Measurements from ENCODE around the gene ZNF792.
"Not testable (repeated sequence)": the region's sequence is repeated elsewhere in the genome, so short reads cannot be mapped to it uniquely, and the experiment has no call there.

ZNF792 gene

GRCh38 chr19:34963573-34964406 lies at the start of gene ZNF792:
Gene ZNF792 (minus strand): TSS chr19:34964229. CDS start chr19:34963662, 567 bp downstream.
- DNase-seq, result peak; percentile 16 to 31 (median 19)

DNA sequence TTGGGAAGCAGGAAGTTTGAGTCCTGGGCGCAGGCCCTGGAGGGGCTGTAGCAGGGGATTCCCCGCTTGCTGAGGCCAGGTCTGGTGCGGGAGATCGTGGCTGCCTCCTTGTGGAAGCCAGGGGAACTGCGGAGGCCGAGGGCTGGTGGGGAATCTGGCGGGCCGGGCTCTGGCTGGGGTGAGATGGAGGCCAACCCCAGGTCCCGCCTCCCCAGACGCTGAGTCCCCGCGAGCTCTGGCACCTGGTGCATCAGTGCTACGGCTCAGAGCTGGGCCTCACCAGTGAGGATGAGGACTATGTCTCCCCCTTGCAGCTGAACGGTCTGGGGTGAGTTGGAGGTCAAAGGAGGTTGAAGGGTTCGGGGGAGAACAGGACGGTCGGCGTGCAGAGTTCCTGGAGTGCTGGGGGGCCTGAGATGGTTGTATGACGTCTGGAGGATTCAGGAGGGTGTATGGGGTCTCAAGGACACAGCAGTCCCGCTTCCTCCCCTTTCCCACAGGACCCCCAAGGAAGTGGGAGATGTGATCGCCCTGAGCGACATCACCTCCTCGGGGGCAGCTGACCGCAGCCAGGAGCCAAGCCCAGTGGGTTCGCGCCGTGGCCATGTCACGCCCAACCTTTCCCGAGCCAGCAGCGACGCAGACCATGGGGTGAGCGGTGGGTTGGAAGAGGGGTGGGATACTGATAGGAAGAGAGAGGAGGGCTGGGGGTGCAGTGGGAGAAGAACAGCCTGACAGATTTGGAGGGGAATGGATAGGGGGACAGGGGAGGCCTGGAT lies 49.2 kb upstream of the ZNF792 start:
- peak; percentile 56 to 71 (median 60) for DNase-seq

GRCh38 chr19:35011737-35012682 lies 48.0 kb upstream of the ZNF792 start:
- DNase-seq, result no peak

DNA sequence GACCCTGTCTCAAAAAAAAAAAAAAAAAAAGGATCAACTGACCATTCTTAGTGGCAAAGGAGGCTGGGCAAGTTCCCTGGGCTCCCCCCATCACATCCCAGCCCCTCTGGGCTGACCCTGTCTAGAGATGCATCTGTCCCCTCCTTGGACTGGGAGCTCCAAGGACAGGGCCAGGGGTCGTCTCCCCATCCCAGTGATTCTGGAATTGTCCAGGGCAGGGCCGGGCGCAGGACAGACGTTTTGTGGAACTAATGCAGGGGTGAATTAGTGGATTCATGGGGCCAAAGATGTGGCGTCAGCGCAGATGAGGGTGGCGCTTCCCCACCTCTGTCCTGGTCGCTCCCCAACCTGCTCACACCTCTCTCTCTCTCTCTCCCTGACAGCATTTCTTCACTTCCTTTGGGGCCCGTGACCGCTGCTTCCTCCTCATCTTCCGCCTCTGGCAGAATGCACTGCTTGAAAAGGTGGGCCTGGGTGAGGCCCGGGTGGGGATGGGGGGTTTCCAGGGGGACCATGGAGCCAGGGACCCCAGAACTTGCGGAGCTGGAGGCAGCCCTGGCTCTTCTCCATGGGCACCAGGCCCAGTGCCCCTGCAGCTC lies 47.2 kb upstream of the ZNF792 start:
- no peak for DNase-seq

DNA sequence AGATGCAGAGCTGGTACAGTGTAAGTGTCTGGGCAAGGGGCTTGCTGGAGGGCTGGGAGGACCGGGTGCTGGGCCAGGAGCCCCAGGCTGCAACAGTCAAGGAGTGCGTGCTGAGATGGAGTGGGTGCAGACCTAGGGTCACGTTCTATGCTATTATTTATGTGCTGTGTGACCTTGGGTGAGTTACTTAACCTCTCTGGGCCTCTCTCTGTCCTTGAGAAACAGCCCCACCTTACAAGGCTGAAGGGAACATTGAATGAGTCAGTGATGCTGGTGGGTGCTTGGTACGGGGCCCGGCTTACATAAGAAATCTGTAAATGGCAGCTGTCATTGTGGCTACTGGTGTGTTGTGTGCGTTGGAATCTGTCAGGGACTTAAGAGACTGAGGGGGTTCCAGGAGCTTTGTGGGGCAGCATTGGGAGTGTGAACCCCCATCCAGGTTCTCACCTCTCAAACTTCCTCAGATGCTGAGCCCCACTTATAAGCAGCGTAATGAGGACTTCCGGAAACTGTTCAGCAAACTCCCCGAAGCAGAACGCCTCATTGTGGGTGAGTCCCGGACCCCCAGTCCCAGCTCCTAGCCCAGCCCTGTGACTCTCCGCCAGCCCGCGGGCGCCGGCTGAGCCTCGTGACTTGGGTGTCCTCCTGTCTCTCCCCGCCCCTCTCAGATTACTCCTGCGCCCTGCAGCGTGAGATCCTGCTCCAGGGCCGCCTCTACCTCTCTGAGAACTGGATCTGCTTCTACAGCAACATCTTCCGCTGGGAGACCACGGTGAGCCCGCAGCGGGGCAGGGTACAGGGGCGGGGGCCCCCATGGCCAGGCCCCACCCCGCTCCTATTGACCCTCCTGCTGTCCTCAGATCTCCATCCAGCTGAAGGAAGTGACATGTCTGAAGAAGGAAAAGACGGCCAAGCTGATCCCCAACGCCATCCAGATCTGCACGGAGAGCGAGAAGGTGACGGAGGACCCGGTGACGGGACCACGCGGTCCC lies 45.7 kb upstream of the ZNF792 start:
- no peak for DNase-seq

DNA sequence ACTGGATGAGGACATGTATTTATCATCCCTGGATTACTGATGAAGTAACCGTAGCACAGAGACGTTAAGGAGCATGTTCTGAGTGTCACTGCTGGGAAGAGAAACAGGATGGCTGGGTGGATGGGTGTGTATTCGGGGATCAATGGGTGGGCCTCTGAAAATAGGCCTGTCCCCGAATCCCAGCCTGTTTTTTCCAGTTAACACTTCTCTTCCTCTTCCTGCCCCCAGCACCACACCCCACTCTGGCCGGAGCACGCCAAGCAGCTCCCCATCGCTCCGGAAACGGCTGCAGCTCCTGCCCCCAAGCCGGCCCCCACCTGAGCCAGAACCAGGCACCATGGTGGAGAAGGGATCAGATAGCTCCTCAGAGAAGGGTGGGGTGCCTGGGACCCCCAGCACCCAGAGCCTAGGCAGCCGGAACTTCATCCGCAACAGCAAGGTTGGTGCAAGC lies 44.9 kb upstream of the ZNF792 start:
- no peak for DNase-seq

GRCh38 chr19:35007427-35007826 lies 43.4 kb upstream of the ZNF792 start:
- not testable (repeated sequence) for DNase-seq

GRCh38 chr19:35006999-35007365 lies 43.0 kb upstream of the ZNF792 start:
- no peak for DNase-seq

DNA sequence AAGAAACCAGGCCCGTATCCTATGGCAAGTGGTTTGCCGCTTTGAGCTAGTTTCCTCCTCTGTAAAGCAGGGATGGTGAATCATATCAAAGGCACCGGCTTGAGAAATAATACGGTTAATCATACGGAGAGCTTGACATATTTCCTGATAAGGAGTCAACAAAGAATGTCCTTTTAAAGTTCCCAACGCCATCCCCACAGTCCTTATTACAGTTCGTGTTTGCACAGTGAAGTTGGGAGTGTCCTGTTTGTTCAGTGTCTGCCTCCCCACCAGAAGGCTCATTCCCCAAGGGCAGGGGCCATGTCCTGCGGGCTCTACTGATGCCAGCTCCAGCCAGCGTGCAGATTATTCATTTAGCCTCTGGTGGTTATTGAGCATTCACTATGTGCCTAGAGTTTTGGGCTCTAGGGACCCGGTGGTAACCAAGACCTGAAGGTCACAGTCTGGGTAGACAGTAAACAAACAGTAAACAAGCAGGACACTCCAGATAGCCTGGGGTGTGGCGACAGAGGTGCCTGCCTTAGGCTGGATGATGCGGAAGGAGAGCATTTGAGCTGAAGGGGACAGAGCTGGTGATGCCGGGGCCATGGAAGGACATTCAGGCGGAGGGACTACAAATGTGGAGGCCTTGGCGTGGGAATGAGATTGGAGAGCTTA lies 42.4 kb upstream of the ZNF792 start:
- no peak for DNase-seq

- not testable (repeated sequence) for DNase-seq
These were observed 41.9 kb upstream of the ZNF792 start for GRCh38 chr19:35006007-35006341.

- DNase-seq, result no peak
These were observed 41.4 kb upstream of the ZNF792 start for GRCh38 chr19:35005256-35005977.

DNA sequence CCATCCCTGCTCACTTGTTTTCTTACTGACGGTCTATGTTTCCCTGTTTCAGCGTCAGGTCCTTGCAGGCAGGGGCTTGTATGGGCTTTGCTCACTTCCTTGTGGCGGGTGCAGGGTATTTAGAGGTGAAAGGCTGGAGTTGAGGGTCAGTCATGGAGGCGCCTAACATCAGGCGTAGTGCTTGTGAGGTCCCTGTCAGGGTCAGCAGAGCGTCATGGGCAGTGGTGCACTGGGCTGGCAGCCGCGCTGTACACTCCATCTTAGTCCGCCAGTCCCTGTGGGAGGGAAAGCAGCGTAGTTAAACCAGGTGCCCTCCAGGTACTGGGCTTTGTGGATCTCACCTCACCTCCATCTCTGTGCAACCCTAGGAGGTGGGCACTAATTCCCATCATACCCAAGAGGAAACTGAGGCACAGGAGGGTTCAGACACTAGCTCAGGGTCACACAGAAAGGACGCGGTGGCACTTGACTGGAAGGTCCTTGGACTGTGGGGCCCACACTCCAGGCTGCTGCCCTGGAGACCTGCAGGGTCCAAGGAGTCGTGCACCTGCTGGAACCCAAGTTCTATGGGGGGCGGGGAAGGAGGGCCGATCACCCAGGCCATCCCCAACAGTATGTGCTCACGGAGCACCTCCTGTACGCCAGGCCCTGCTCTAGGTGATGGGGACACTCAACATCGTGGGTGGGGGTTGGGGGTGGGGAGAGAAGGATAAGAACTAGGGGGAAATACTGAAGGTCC lies 40.7 kb upstream of the ZNF792 start:
- no peak for DNase-seq

GRCh38 chr19:35002037-35002535 lies 38.1 kb upstream of the ZNF792 start:
- DNase-seq, result no peak

DNA sequence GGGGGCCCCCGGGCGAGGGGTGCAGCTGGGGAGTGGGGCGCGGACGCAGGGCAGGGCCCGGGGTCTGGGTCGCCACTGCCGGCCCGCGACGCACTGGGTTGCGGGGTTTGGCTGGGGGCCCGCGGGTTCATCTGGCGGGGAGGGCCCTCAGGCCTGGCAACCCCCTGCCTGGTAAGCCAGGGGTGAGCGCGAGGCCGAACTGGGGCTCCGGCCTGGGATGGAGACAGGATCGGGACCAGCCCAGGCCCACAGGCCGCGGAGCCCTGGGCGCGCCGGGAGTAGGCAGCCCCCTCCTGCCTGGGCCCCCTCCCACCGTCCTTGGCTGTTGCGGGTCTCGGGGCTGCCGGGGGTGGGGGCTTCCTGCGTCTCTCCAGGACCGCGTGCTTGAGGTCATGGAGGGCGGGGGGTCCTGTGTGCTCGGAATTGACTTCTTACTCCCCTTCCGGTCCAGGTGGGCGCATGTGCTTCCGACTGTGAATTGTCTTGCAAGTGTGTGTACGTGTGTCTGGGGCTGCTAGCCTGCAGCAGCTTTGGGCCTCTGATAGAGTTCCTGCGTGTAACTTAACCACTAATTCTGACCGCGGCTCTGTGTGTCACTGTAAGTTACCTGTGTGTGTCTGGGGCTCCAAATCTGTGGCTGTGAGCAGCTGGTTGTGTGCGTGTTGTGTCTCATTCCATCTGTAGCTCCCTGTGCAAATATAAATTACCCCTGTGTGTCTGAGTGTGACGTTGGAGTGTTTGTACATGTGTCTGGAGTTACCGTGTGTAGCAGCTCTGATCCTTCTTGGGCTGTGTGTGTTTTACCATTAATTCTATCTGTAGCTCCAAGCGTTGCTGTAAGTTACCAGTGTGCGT lies 36.8 kb upstream of the ZNF792 start:
- peak in 3 of 4 experiments; percentile 23 to 50 (median 44) for DNase-seq

DNA sequence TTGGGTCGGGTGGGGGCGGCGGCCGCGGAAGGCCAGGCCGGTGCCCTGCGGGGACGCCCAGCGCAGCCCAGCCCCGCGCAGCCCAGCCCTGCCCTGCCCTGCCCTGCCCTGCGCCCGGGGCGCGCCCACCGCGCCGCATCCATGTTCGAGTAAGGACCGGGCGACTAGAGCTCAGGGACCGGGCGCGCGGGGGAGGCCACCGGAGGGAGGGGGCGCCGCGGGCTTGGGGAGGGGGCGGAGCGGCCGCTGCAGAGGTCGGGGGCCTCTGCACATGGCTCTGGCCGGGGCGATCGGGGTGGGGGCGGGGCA lies 36.3 kb upstream of the ZNF792 start:
- peak in 1 of 4 experiments; percentile 57 for DNase-seq

DNA sequence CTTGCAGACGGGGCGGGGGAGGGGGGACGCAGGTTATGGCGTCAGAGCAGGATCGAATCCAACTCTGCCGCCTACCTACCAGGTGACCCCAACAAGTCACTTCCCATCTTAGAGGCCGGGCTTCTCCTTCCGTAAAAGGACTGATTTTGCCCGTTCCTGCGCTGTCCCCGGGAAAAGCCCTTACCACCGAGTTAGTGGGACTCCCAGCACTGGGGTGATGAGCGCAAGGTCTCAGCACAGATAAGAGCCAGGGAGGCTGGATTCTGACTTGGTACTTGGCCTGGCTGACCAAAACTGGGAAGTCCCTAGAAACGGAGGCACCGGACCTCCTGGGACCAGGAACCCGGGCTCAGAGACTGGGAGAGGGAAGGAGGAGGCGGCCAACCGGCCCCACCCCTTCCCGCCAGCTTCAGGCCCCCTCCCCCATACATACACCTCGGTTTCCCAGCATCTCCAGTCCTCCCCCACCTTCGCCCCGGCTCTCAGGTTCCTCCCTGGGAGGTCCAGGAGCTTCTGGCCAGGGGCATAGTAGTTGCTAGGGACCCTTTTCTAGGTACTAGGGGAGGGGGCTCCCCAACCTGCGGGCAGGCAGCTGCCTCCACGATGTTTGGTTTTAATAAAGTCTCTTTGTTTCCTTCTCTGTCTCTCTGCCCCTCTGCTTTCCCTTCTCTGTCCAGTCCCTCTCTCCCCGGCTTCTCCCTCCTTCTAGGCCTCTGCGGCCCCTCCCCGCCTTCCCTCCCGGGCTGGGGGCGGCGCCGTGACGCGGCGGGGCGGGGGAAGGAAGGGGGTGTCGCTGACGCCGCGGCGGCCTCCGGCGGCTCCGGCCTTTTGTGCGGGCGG lies 35.7 kb upstream of the ZNF792 start, which contains the start of gene GRAMD1A:
Gene GRAMD1A, plus strand, starts transcription at position 826 of the 840 bp plus-strand sequence. CDS start 156 bp downstream, outside the sequence.
- DNase-seq, result peak; percentile 44 to 58 (median 55)

Measured in activated CD4-positive, CD25-positive, alpha-beta regulatory T cell (primary cell).